ENCODE data around the gene LMOD2.

The LMOD2 gene

GRCh38 chr7:123640583-123640982 is 15.1 kb upstream of the LMOD2 start:
- no peak for DNase-seq

- no peak for DNase-seq
Observed at GRCh38 chr7:123641901-123642300, 13.8 kb upstream of the LMOD2 start.

DNA sequence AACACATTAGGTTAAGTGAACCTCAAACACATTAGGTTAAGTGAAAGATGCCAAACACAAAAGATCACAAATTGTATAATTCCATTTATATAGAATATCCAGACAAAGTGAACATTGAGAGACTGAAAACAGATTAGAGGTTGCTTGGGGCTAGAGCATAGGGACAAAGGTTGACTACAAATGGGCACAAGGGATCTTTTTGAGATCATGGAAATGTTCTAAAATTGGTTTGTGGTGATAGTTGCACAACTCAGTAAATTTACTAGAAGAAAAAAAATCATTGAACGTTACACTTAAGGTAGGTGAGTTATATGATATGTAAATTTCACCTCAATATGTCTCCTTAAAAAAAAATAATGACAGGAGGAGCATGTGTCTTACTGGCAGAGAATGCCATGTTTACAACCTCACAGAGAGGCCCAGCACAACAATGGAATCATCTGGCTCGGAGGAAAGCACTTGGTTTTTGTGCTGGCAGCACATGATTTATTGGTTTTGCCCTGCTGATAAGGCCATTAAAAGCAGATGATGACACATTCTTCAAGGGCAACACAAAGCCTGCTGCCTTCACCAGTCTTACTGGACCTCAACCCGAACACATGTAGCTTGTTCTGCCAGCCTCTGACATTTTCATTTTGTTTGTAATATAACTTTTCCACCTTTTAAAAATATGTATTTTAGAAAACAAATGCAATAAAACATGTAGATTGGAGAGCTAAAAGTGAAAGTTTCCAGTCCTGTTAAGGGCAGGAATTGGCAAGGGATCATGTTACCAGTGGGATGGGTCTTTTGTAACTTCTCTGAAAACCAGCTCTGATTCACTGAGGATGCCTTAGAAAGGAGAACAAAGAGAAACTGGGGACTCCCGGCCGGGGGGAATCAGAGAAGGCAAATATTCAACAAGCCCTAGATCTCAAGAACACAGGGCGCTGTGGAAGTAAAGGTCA is 11.9 kb upstream of the LMOD2 start:
- DNase-seq = no peak

- no peak for DNase-seq
Observed at GRCh38 chr7:123645516-123645915, 10.2 kb upstream of the LMOD2 start.

GRCh38 chr7:123647106-123647730 is 8.4 kb upstream of the LMOD2 start:
- DNase-seq = no peak

DNA sequence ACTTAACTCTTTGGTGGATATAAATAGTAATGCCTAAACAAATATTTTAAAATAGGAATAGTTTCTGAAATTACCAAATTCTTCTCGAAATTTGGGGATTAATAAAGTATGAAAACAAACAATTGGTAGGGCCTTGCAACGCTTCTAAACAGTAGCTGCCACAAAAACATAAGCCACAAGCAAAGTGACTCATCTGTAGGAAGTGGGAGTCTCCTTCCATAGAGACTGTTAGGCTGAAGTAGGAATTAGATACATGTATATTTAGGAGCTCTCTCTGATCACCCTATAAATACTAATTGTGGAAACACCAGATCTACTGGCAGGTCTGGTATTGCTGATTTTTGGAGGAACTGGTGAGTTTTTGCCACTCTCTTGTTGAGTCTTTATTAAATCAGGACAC is 5.7 kb upstream of the LMOD2 start:
- no peak for DNase-seq

- DNase-seq = no peak
Observed at GRCh38 chr7:123650595-123650994, 5.1 kb upstream of the LMOD2 start.

- DNase-seq = no peak
Observed at GRCh38 chr7:123652406-123652805, 3.3 kb upstream of the LMOD2 start.

DNA sequence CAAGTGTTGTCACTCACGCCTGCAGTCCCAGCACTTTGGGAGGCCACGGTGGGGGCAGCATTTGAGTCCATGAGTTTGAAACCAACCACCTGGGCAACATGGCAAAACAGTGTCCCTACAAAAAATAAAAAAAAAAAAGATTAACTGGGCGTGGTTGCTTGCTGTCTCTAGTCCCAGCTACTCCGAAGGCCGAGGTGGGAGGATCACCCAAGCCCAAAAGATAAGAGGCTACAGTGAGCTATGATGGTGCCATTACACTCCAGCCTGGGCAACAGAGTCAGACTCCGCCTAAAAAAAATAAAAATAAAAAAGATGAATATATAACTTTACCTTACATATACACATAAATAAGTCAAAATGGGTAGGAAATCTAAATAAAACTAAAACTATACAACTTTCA is 2.5 kb upstream of the LMOD2 start:
- no peak for DNase-seq

GRCh38 chr7:123656544-123657303 is 1.1 kb downstream of the LMOD2 start:
- DNase-seq = no peak

DNA sequence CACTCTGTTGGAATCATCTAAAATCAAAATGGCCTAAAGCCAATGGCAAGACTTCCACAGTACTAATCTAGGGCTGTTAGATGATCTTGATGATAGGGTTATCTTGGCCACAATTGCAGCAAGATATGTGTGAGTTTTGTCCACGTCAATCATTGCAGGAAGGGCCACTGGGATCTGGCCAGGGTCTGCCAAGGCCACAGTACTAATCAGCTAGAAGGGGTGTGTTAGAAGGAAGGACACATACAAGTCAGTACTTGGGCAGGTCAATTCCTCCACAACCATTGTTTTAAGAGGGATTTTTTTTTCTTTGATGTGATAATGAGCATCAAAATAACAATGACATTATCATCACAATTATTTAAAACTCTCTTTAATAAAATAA is 1.6 kb downstream of the LMOD2 start:
- DNase-seq = no peak

DNA sequence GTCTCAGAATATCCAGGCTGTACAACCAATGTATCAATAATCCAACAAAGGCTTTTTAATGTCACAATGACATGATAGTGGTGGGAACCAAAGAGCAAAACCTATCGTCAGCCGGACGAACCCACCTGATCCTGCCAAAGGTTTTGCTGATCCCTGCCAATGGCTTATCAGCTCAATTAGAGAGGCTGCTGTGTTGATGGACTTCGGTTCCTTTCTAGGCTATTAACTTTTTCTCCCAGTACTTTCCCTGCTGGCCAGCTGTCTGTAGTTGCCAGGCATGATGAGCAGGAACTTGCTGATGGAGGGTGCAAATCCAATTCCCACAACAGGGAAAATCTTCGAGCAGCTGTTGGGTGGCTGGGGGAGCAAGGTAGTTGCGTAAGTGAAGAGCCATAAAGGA is 2.4 kb downstream of the LMOD2 start:
- DNase-seq = no peak

GRCh38 chr7:123660514-123661354 is 5.1 kb downstream of the LMOD2 start:
- no peak for DNase-seq

DNA sequence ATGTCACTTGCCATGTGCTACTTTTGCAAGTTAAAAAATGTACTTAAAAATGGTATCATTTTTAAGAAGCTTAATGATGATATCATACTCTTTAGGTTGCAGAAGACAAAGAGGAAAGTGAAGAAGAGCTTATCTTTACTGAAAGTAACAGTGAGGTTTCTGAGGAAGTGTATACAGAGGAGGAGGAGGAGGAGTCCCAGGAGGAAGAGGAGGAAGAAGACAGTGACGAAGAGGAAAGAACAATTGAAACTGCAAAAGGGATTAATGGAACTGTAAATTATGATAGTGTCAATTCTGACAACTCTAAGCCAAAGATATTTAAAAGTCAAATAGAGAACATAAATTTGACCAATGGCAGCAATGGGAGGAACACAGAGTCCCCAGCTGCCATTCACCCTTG is 6.1 kb downstream of the LMOD2 start:
- no peak for DNase-seq

DNA sequence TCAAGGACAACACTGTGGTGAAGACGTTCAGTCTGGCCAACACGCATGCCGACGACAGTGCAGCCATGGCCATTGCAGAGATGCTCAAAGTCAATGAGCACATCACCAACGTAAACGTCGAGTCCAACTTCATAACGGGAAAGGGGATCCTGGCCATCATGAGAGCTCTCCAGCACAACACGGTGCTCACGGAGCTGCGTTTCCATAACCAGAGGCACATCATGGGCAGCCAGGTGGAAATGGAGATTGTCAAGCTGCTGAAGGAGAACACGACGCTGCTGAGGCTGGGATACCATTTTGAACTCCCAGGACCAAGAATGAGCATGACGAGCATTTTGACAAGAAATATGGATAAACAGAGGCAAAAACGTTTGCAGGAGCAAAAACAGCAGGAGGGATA is 6.6 kb downstream of the LMOD2 start:
- DNase-seq = no peak

GRCh38 chr7:123662755-123663154 is 7.1 kb downstream of the LMOD2 start:
- no peak for DNase-seq

DNA sequence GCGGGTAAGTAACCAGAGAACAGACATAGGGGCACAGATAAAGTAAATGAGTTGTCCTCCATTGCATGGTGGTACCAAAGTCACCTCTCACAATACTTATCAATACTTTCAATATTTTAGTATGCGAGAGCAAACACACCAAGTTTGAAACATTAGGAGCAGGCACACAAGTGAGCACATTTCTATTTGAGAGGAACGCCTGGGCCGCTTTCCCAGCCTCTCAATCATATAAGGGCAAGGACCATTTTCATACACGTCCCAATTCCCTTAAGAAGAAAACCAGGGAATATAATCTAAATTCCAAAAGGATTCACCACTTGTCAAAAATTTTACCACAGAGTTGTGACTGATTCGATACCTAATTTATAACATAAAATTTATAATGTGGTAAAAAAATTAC is 7.5 kb downstream of the LMOD2 start:
- DNase-seq = no peak

DNA sequence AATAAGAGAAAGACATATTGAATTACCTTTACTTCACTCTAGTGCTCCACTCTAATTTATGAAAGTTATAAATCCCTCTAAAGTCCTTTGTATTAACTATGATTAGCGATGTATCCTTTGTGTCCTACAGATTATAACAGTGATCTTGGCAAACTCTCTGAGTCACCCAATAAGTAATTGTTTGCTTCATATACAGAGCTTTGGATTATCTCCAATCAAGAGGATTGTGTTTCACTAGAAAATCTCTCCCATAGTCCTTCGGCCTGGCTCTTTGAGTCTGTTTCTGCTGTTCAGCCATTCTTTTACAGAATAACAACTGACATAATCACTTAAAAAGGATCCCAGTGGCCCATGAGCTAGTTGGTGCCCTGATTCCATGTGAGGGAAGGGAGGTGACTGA is 9.5 kb downstream of the LMOD2 start:
- DNase-seq = no peak

DNA sequence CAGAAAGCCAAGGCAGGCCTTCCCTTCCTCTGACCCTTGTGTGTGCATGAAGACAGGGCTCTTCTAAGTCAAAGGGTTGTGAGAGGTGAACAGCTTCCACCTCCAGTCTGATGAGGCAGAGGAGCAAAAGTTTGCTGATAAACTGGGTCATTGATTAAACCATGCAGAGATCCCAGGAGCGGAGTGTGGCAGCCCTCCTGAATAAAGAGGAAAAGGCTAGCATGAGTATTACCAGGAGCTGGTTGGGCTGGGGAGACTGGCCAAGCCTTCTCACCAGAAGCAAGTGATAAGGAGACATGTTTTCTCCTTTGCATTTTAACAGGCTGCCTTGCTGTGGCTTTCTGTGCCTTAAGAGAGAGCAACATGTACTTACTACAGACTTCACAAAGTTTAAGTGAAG is 10.2 kb downstream of the LMOD2 start:
- no peak for DNase-seq

- no peak for DNase-seq
Observed at GRCh38 chr7:123666492-123666891, 10.8 kb downstream of the LMOD2 start.

GRCh38 chr7:123669485-123669884 is 13.8 kb downstream of the LMOD2 start:
- no peak for DNase-seq

DNA sequence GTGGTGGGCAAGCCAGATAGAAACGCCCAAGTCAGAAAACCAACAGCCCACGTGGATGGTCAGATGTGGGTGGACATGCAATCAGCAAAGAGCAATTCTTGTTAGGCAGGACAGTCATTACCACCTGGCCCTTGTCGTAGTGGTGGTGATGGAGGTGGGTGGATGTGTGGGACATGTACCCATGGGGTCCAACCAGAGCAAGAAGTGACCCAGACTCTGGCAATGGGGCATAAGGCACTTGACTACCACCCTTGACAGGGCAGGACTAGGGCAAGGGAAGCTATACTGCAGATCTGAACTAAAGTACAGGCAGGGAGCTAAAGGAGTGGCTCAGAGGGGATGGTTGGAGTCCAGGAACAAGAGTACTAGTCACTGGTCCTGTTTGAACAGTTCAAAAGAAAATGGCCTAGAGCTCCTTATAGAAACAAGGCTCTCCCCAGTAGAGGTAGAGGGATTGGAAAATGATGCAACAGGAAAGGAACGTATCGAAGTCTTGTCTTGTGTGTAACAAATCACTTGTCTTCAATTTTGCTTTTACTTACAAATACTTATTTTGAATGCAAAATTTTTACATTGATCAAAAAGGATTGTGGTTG is 17.6 kb downstream of the LMOD2 start:
- no peak for DNase-seq
